Activated CD8-positive, alpha-beta T cell treated with anti-CD3 and anti-CD28 coated beads for 36 hours (primary cell): Measurements from ENCODE around the gene FBLIM1. TPM values are rescaled to one million over a fixed set of nuclear protein-coding genes. Genes with fewer than 3 reads are reported as not detected.
A peak's percentile ranks its signal among the peaks of the same experiment; 100 is the strongest.

Experiments used
- ATAC-seq: fragments of 200-7000 bp; cut with Tn5 transposase; one replicate; pipeline ENCODE4 v1.10.0; 2021; ENCODE audit warnings: mild to moderate bottlenecking, moderate library complexity
- CTCF ChIA-PET: fragments of 350-600 bp; sonication (Branson Sonifier 250); formaldehyde crosslinking; loops from one replicate; lab custom pipeline; 2021; ENCODE audit warnings: antibody characterized with exemption; lab: Charles Lee
- POLR2A ChIA-PET: fragments of 350-600 bp; sonication (Branson Sonifier 250); formaldehyde crosslinking; loops from one replicate; lab custom pipeline; 2021; ENCODE audit warnings: antibody characterized with exemption; lab: Charles Lee
- DNase-seq: peaks from one replicate; pipeline ENCODE4 v3.0.0-alpha.2; 2020
- H3K27ac Mint-ChIP-seq: one replicate; pipeline ENCODE4 v1.8.0; 2021; ENCODE audit warnings: mild to moderate bottlenecking, mixed read lengths
- H3K27me3 Mint-ChIP-seq: one replicate; pipeline ENCODE4 v1.8.0; 2021; ENCODE audit warnings: mixed read lengths
- H3K36me3 Mint-ChIP-seq: one replicate; pipeline ENCODE4 v1.8.0; 2021; ENCODE audit warnings: low read depth, mixed read lengths
- H3K4me1 Mint-ChIP-seq: one replicate; pipeline ENCODE4 v1.8.0; 2021; ENCODE audit warnings: low read depth, mixed read lengths
- H3K4me3 Mint-ChIP-seq: one replicate; pipeline ENCODE4 v1.8.0; 2021; ENCODE audit warnings: mild to moderate bottlenecking, moderate library complexity, mixed read lengths
- H3K9me3 Mint-ChIP-seq: one replicate; pipeline ENCODE4 v1.8.0; 2021; ENCODE audit warnings: mixed read lengths
- intact Hi-C: fragments of 100-400 bp; cut with micrococcal nuclease; formaldehyde crosslinking; loops from one replicate; pipeline ENCODE4 v1.10.0; 2022
- total RNA-seq, 2 experiments: library from RNA; stranded (reverse); gene quantifications; one replicate each; pipeline ENCODE4 v1.2.3, GENCODE V29; 2021
- TF ChIP-seq, protein P1 (sequence below): fragments of 200-600 bp; IDR thresholded peaks from one replicate; pipeline ENCODE4 v1.8.0; 2022; ENCODE audit warnings: antibody characterized with exemption, mild to moderate bottlenecking

Gene FBLIM1
- total RNA-seq, 2 experiments from 2014 or later, result not detected

DNA sequence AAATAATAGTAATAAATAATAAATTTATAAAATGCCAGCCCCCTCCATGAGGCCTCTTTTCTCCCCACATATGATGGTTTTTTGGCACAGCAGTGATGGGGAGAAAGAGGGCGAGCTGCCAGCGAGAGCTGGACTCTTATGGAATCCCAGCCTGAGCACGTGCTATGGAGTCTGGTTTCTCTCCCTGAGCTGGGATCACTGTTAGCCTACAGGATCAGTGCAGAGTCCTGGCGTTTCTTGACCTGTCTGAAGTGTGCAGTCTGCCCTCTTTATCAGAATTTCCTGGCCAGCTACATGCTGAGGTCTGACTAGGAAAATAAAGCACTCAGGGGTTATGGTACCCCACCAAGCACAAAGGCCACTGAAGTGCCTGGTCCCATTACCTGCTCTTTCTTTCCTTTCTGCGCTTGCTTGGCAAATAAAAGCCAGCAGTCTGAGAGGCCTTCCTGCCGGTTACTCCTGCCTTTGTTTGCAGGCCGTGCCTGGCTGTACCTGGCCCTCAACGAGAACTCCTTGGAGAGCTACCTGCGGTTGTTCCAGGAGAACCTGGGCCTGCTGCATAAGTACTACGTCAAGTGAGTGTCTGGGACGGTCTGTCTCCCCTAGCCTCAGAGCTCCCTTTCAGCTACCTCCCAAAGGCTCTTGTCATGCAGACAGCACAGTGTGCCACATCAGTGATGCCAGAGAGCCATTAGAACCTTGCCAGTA lies 41.0 kb upstream of the FBLIM1 start:
- Mint-ChIP-seq H3K36me3 (peaks cover 6% of the 10 kb centered on the region), H3K27ac (no peak overlapping the region), H3K4me3 (no peak overlapping the region), H3K4me1 (peaks cover 4% of the 10 kb centered on the region), H3K27me3 (no peaks in the 10 kb centered on the region), H3K9me3 (no peaks in the 10 kb centered on the region)
- DNase-seq, result no peak
- POLR2A ChIA-PET, result interaction anchor here (0.8 to 1.1 kb wide), 2 partner anchors 12 to 20 kb away, joined by 3 read pairs; no protein-coding TSS in a partner anchor
- ATAC-seq, result no peak
- TF ChIP-seq, protein P1, sequence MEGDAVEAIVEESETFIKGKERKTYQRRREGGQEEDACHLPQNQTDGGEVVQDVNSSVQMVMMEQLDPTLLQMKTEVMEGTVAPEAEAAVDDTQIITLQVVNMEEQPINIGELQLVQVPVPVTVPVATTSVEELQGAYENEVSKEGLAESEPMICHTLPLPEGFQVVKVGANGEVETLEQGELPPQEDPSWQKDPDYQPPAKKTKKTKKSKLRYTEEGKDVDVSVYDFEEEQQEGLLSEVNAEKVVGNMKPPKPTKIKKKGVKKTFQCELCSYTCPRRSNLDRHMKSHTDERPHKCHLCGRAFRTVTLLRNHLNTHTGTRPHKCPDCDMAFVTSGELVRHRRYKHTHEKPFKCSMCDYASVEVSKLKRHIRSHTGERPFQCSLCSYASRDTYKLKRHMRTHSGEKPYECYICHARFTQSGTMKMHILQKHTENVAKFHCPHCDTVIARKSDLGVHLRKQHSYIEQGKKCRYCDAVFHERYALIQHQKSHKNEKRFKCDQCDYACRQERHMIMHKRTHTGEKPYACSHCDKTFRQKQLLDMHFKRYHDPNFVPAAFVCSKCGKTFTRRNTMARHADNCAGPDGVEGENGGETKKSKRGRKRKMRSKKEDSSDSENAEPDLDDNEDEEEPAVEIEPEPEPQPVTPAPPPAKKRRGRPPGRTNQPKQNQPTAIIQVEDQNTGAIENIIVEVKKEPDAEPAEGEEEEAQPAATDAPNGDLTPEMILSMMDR, result no peak
- CTCF ChIA-PET, result no interaction called here
- intact Hi-C loops, result no loop called here

DNA sequence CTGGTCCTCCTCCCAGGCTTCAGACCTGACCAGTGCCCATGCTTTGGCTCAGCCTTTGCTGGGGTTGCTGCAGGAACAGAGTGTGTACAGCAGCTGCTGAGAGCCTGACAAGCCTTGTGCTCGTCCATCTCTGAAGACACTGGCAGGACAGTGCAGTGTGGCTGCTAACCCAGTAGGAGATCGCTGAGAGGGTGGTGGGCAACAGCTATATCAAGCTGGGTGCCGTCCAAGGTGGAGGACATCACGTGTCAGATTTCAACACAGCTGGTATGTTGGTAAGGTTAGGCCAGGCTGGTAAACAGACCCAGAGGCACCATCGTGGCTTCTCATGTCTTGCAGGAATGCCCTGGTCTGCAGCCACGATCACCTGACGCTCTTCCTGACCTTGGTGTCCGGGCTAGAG lies 40.4 kb upstream of the FBLIM1 start:
- ATAC-seq (no peak), DNase-seq (no peak)
- H3K4me3 Mint-ChIP-seq, result no peak overlapping the region
- ChIA-PET POLR2A (interaction anchor here (0.8 to 1.1 kb wide), 2 partner anchors 12 to 19 kb away, joined by 3 read pairs; no protein-coding TSS in a partner anchor), CTCF (interaction anchor here (1.5 kb wide), 1 partner anchor 74 kb away, joined by 3 read pairs; no protein-coding TSS in a partner anchor)
- TF ChIP-seq, protein P1, result no peak
- H3K27ac Mint-ChIP-seq, result no peak overlapping the region
- peaks cover 7% of the 10 kb centered on the region for H3K36me3 Mint-ChIP-seq
- H3K9me3 Mint-ChIP-seq, result no peaks in the 10 kb centered on the region
- no peaks in the 10 kb centered on the region for H3K27me3 Mint-ChIP-seq
- intact Hi-C loops, result no loop called here
- H3K4me1 Mint-ChIP-seq, result peaks cover 4% of the 10 kb centered on the region

DNA sequence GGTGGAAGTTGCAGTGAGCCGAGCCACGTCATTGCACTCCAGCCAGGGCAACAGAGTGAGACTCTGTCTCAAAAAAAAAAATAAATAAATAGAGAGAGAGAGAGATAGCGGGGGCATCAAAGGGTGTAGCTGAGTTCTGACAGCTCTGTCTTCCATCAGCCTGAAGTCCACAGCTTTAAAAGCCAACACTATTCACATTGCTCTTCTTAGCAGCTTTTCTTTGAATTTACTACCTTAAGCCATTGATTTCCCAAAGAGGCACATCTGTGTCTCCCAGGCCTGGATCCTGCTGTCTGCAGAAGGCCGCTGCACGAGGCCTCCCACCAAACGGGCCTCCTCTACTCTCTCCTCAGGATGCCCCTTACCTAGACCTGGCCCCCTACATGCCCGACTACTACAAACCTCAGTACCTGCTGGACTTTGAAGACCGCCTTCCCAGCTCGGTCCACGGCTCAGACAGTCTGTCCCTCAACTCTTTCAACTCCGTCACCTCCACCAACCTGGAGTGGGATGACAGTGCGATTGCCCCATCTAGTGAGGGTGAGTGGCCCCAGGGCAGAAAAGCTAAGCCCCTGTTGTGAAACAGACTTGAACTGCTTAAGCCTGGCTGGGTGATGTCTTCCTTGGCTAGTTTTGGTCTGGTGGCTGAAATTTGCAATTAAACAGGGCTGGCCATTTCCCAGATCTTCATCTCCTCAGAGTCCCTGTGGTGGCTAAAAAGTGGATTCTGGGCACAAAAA lies 39.0 kb upstream of the FBLIM1 start:
- Mint-ChIP-seq H3K36me3 (peaks cover 7% of the 10 kb centered on the region), H3K4me1 (peaks cover under 1% of the 10 kb centered on the region), H3K27me3 (no peaks in the 10 kb centered on the region), H3K4me3 (no peak overlapping the region), H3K9me3 (no peaks in the 10 kb centered on the region), H3K27ac (no peak overlapping the region)
- ChIA-PET CTCF (interaction anchor here (1.1 to 1.5 kb wide), 2 partner anchors 11 to 72 kb away, joined by 3 read pairs; no protein-coding TSS in a partner anchor), POLR2A (interaction anchor here (1.0 to 1.2 kb wide), 3 partner anchors 11 to 56 kb away, joined by 3 read pairs; no protein-coding TSS in a partner anchor)
- ATAC-seq, result no peak
- DNase-seq, result peak; percentile 11
- TF ChIP-seq, protein P1, result no peak
- intact Hi-C loops, result no loop called here

DNA sequence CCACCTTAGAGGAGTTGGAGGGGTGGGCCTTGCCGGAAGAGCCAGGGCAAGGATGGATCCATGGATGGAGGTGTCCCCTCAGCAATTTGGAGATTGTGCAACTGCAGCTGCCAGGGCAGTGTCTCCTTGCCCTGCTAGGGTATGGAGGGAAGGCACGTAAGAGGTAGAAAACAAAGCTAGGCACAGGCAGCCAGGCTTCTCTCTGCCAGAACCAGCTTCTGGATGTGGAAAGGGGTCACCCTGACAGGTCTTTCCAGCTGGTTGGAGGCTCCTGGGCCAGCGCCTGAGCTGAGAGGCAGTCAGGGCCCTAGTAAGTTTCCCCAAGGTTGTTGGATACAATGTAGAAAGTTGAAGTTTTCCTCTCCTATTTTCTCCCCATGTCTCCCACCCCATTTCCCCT lies 37.7 kb upstream of the FBLIM1 start:
- CTCF ChIA-PET, result interaction anchor here (1.1 kb wide), 1 partner anchor 12 kb away, joined by 3 read pairs; no protein-coding TSS in a partner anchor
- Mint-ChIP-seq H3K27ac (no peak overlapping the region), H3K36me3 (peaks cover 7% of the 10 kb centered on the region), H3K4me3 (no peak overlapping the region), H3K9me3 (no peaks in the 10 kb centered on the region), H3K4me1 (no peaks in the 10 kb centered on the region), H3K27me3 (no peaks in the 10 kb centered on the region)
- ATAC-seq (no peak), DNase-seq (no peak)
- TF ChIP-seq, protein P1, result no peak
- intact Hi-C loops, result no loop called here
- POLR2A ChIA-PET, result no interaction called here
